Liver (tissue), 9 donors: ENCODE results near the gene TBC1D5. TPM values are rescaled to one million over a fixed set of nuclear protein-coding genes. Genes with fewer than 3 reads are reported as not detected.

ENCODE experiments used
- DNase-seq: peaks from one replicate; pipeline ENCODE4 v3.0.0-alpha.2; 2017; ENCODE audit warnings: low spot score
- H3K27ac ChIP-seq, 2 donors: one replicate each; pipeline ENCODE4 v1.7.0; 2013; ENCODE audit warnings: inconsistent platforms in 2 of 2, low read length in 2 of 2, control low read depth in 1 of 2, low read depth in 1 of 2, mild to moderate bottlenecking in 1 of 2
- H3K27me3 ChIP-seq, 4 donors: one replicate each; pipeline versions ENCODE4 v1.6.1 to v1.7.0; 2013; ENCODE audit warnings: low read length in 3 of 4, inconsistent platforms in 1 of 4, mild to moderate bottlenecking in 1 of 4, moderate library complexity in 1 of 4; ENCODE audit not compliant: control insufficient read depth in 4 of 4, insufficient read depth in 4 of 4
- H3K36me3 ChIP-seq, 4 donors: one replicate each; pipeline versions ENCODE4 v1.6.1 to v1.7.0; 2013; ENCODE audit warnings: low read length in 3 of 4, mild to moderate bottlenecking in 3 of 4, low read depth in 1 of 4, moderate library complexity in 1 of 4; ENCODE audit not compliant: control insufficient read depth in 4 of 4, insufficient read depth in 3 of 4
- H3K4me1 ChIP-seq, 4 donors: one replicate each; pipeline versions ENCODE4 v1.6.1 to v1.7.0; 2013; ENCODE audit warnings: low read length in 3 of 4, mild to moderate bottlenecking in 3 of 4, moderate library complexity in 1 of 4; ENCODE audit not compliant: control insufficient read depth in 4 of 4, insufficient read depth in 4 of 4
- H3K4me3 ChIP-seq, 3 donors: one replicate each; pipeline versions ENCODE4 v1.6.1 to v1.7.0; 2013; ENCODE audit warnings: low read length in 3 of 3, control low read depth in 1 of 3, low read depth in 1 of 3, mild to moderate bottlenecking in 1 of 3
- H3K9ac ChIP-seq, 2 donors: one replicate each; pipeline ENCODE4 v1.7.0; 2013; ENCODE audit warnings: low read length in 2 of 2, mild to moderate bottlenecking in 2 of 2, moderate library complexity in 2 of 2, control low read depth in 1 of 2, low read depth in 1 of 2
- H3K9me3 ChIP-seq, 4 donors: one replicate each; pipeline versions ENCODE4 v1.6.1 to v1.7.0; 2013; ENCODE audit warnings: low read length in 3 of 4; ENCODE audit not compliant: control insufficient read depth in 4 of 4
- ATF3 ChIP-seq: IDR thresholded peaks from 2 replicates; pipeline ENCODE4 v1.6.1; 2016; ENCODE audit warnings: antibody characterized with exemption
- CTCF ChIP-seq: fragments of 150-350 bp; IDR thresholded peaks from 2 replicates; pipeline ENCODE4 v1.5.1; 2017; ENCODE audit warnings: improper control_type of control experiment, low read depth, low read length; ENCODE audit not compliant: missing input control
- EGR1 ChIP-seq, 2 donors: IDR thresholded peaks; 2 replicates each; pipeline ENCODE4 v1.6.1; 2016 to 2018; ENCODE audit warnings: antibody characterized with exemption in 2 of 2, low read depth in 2 of 2
- FOXA1 ChIP-seq: IDR thresholded peaks from 2 replicates; pipeline ENCODE4 v1.6.1; 2016; ENCODE audit warnings: antibody characterized with exemption
- FOXA2 ChIP-seq: IDR thresholded peaks from 2 replicates; pipeline ENCODE4 v1.6.1; 2016; ENCODE audit warnings: antibody characterized with exemption
- GABPA ChIP-seq, 2 donors: IDR thresholded peaks in 1 of 2; conservative IDR thresholded peaks in 1 of 2; 2 replicates each; pipeline ENCODE4 v1.6.1; 2016; ENCODE audit warnings: antibody characterized with exemption in 2 of 2, mild to moderate bottlenecking in 1 of 2, moderate library complexity in 1 of 2
- HNF4G ChIP-seq: IDR thresholded peaks from 2 replicates; pipeline ENCODE4 v1.6.1; 2016; ENCODE audit warnings: antibody characterized with exemption
- RAD21 ChIP-seq, 2 donors: IDR thresholded peaks; 2 replicates each; pipeline ENCODE4 v1.6.1; 2016; ENCODE audit warnings: antibody characterized with exemption in 2 of 2, mild to moderate bottlenecking in 2 of 2
- RXRA ChIP-seq, 2 donors: IDR thresholded peaks; 2 replicates each; pipeline ENCODE4 v1.6.1; 2017 to 2018; ENCODE audit warnings: antibody characterized with exemption in 2 of 2, mild to moderate bottlenecking in 1 of 2
- SP1 ChIP-seq: IDR thresholded peaks from 2 replicates; pipeline ENCODE4 v1.6.1; 2018; ENCODE audit warnings: antibody characterized with exemption, mild to moderate bottlenecking
- TAF1 ChIP-seq: conservative IDR thresholded peaks from 2 replicates; pipeline ENCODE4 v1.6.1; 2016; ENCODE audit warnings: antibody characterized with exemption, mild to moderate bottlenecking
- YY1 ChIP-seq: IDR thresholded peaks from 2 replicates; pipeline ENCODE4 v1.6.1; 2016; ENCODE audit warnings: antibody characterized with exemption, mild to moderate bottlenecking
- WGBS: extraction: QIAGEN DNeasy Blood & Tissue Kit; methylation state at CpG from one replicate; pipeline ENCODE4 v1.1.7; 2013; 5-methylcytosine and 5-hydroxymethylcytosine counted together
- polyA plus RNA-seq, 2 donors: library from polyadenylated mRNA; stranded (reverse) in 1 of 2; unstranded in 1 of 2; fragments of 200-250 nt in 1 of 2; fragments of >200 nt in 1 of 2; fragmentation: Nextera tagmentation in 1 of 2; extraction: Ambion mirVana in 1 of 2; gene quantifications; one replicate each; pipeline versions ENCODE4 v1.2.1 to v1.2.3, GENCODE V29; 2013 to 2015
- total RNA-seq, 2 donors: library from RNA; depleted of rRNA; stranded (reverse); fragments of >200 nt; gene quantifications; one replicate each; pipeline ENCODE4 v1.2.3, GENCODE V29; 2014
- TF ChIP-seq, protein P1 (sequence below): IDR thresholded peaks from 2 replicates; pipeline ENCODE4 v1.6.1; 2016; ENCODE audit warnings: antibody characterized with exemption
- TF ChIP-seq, protein P2 (sequence below): IDR thresholded peaks from 2 replicates; pipeline ENCODE4 v1.6.1; 2016; ENCODE audit warnings: antibody characterized with exemption, mild to moderate bottlenecking
- donor health status: healthy.
- donor health status: healthy.
- donor health status: healthy.
- donor health status: healthy.
- donor health status: healthy.

The TBC1D5 gene
- total and polyA plus RNA-seq, 4 donors, result 9.1 to 45.6 (median 25.6) TPM

DNA sequence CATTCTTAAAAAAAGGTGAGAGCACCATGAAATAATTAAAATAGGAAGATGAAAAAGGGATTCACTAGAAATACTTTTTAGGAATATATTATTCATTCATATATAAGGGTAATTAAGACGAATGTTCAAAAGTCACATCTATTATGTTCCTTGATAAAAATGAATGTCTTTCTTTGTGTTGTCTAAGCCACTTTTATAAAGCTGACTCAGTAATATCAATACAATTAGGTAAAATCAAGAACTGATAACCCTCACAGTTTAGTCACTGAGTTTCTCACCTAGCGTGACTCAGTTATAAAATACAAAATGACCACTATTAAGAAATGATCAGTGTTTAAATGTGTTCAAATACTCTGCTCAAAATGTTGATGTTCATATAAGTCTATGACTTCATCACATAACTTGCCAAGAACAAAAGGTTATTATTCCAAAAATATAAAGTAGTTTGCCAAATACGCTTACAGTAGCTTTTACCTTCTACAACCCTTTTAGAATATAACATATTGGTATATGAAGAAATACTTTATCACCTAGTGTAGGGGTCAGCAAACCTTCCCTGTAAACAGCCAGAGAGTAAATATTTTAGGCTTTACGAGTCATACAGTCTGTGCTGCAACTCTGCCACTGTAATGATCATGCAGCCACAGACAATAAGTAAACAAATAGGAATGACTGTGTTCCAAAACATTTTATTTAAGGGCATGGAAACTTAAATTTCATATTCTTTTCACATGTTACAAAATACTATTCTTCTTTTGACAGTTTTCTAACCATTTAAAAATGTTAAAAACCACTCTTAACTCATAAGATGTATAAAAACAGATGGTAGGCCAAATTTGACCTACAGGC lies 369.8 kb downstream of the TBC1D5 start:
- Histone ChIP-seq H3K36me3 (peaks cover 0 to 5% (median 2%) of the 10 kb centered on the region in 4 donors), H3K4me1 (no peaks in the 10 kb centered on the region), H3K9ac (no peak overlapping the region), H3K9me3 (no peaks in the 10 kb centered on the region), H3K4me3 (no peak overlapping the region), H3K27me3 (no peaks in the 10 kb centered on the region), H3K27ac (no peak overlapping the region)
- TF ChIP-seq FOXA1 (no peak), SP1 (no peak), YY1 (no peak), ATF3 (no peak)
- TF ChIP-seq, protein P1, sequence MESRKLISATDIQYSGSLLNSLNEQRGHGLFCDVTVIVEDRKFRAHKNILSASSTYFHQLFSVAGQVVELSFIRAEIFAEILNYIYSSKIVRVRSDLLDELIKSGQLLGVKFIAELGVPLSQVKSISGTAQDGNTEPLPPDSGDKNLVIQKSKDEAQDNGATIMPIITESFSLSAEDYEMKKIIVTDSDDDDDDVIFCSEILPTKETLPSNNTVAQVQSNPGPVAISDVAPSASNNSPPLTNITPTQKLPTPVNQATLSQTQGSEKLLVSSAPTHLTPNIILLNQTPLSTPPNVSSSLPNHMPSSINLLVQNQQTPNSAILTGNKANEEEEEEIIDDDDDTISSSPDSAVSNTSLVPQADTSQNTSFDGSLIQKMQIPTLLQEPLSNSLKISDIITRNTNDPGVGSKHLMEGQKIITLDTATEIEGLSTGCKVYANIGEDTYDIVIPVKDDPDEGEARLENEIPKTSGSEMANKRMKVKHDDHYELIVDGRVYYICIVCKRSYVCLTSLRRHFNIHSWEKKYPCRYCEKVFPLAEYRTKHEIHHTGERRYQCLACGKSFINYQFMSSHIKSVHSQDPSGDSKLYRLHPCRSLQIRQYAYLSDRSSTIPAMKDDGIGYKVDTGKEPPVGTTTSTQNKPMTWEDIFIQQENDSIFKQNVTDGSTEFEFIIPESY, result no peak
- 81% methylated on average over 4 of the region's 4 CpGs for WGBS
- no peak for DNase-seq

DNA sequence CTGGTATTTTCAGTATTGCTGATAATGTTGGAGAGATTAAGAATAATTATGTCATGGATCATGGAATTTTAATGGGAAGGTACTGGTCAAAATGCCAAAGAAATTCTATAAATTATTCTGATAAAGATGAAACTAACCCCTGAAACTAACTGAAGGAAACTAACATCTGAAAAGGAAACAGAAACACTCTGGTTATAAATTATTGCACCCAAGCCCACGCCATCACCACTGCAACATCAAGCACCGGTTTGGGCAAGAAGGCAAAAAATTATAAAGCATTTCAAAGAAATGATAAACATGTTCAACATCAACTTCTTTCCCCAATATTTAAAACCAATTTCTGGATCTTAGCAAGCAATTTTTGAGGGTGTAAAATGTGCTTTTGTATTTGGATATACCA lies 372.5 kb downstream of the TBC1D5 start:
- Histone ChIP-seq H3K9ac (no peak overlapping the region), H3K4me3 (no peak overlapping the region), H3K4me1 (no peaks in the 10 kb centered on the region), H3K27ac (no peak overlapping the region), H3K9me3 (no peaks in the 10 kb centered on the region), H3K27me3 (no peaks in the 10 kb centered on the region), H3K36me3 (peaks cover 0 to 5% (median 1%) of the 10 kb centered on the region in 4 donors)
- WGBS, result 86% methylated on average over 2 of the region's 2 CpGs
- TF ChIP-seq RAD21 (IDR thresholded peaks at IDR 0.05) (no peak), YY1 (no peak), FOXA1 (no peak), TAF1 (no peak), EGR1 (IDR thresholded peaks at IDR 0.05; ENCODE audit: low read depth in 2 of 2) (no peak), HNF4G (no peak), SP1 (no peak), CTCF (no peak)
- DNase-seq, result no peak

GRCh38 chr3:17367171-17367570 lies 375.3 kb downstream of the TBC1D5 start:
- TF ChIP-seq YY1 (no peak), HNF4G (no peak), EGR1 (IDR thresholded peaks at IDR 0.05; ENCODE audit: low read depth in 2 of 2) (no peak), SP1 (no peak), CTCF (no peak), TAF1 (no peak), RXRA (IDR thresholded peaks at IDR 0.05) (no peak), RAD21 (IDR thresholded peaks at IDR 0.05) (no peak), ATF3 (no peak), FOXA2 (no peak), FOXA1 (no peak), GABPA (IDR thresholded peaks at IDR 0.05 in 1 of 2, conservative IDR thresholded peaks at IDR 0.05 in 1 of 2) (no peak)
- TF ChIP-seq, protein P2, sequence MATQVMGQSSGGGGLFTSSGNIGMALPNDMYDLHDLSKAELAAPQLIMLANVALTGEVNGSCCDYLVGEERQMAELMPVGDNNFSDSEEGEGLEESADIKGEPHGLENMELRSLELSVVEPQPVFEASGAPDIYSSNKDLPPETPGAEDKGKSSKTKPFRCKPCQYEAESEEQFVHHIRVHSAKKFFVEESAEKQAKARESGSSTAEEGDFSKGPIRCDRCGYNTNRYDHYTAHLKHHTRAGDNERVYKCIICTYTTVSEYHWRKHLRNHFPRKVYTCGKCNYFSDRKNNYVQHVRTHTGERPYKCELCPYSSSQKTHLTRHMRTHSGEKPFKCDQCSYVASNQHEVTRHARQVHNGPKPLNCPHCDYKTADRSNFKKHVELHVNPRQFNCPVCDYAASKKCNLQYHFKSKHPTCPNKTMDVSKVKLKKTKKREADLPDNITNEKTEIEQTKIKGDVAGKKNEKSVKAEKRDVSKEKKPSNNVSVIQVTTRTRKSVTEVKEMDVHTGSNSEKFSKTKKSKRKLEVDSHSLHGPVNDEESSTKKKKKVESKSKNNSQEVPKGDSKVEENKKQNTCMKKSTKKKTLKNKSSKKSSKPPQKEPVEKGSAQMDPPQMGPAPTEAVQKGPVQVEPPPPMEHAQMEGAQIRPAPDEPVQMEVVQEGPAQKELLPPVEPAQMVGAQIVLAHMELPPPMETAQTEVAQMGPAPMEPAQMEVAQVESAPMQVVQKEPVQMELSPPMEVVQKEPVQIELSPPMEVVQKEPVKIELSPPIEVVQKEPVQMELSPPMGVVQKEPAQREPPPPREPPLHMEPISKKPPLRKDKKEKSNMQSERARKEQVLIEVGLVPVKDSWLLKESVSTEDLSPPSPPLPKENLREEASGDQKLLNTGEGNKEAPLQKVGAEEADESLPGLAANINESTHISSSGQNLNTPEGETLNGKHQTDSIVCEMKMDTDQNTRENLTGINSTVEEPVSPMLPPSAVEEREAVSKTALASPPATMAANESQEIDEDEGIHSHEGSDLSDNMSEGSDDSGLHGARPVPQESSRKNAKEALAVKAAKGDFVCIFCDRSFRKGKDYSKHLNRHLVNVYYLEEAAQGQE, result no peak
- Histone ChIP-seq H3K4me1 (no peaks in the 10 kb centered on the region), H3K9ac (no peak overlapping the region), H3K27me3 (no peaks in the 10 kb centered on the region), H3K9me3 (no peaks in the 10 kb centered on the region), H3K36me3 (peaks cover 0 to 5% (median 1%) of the 10 kb centered on the region in 4 donors), H3K27ac (no peak overlapping the region), H3K4me3 (no peak overlapping the region)
- DNase-seq, result no peak
- 96% methylated on average over 1 of the region's 1 CpG for WGBS
